Spleen (tissue), 11 donors: Measurements from ENCODE around the gene GPR137C. TPM values are rescaled to one million over a fixed set of nuclear protein-coding genes. Genes with fewer than 3 reads are reported as not detected.

Experiments
- DNase-seq: peaks from one replicate; pipeline ENCODE4 v3.0.0-alpha.2; 2020
- H3K27ac ChIP-seq, 8 donors: fragments of 200-600 bp; sonication (generic) in 7 of 8; 1 replicate in 4 of 8; 2 replicates in 4 of 8; pipeline versions ENCODE4 v1.5.0 to v1.8.0; 2016 to 2021; ENCODE audit warnings: inconsistent platforms in 4 of 8, mild to moderate bottlenecking in 4 of 8, moderate library complexity in 1 of 8
- H3K27me3 ChIP-seq, 7 donors: fragments of 200-600 bp; sonication (generic) in 6 of 7; replicated peaks in 1 of 7; 1 replicate in 4 of 7; 2 replicates in 3 of 7; pipeline versions ENCODE4 v1.5.0 to v1.8.0; 2016 to 2021; ENCODE audit warnings: inconsistent platforms in 3 of 7, mild to moderate bottlenecking in 1 of 7
- H3K36me3 ChIP-seq, 6 donors: fragments of 200-600 bp; sonication (generic) in 5 of 6; 1 replicate in 4 of 6; 2 replicates in 2 of 6; pipeline versions ENCODE4 v1.5.0 to v1.8.0; 2016 to 2021; ENCODE audit warnings: inconsistent platforms in 2 of 6
- H3K4me1 ChIP-seq, 6 donors: fragments of 200-600 bp; sonication (generic) in 5 of 6; 1 replicate in 3 of 6; 2 replicates in 3 of 6; pipeline versions ENCODE4 v1.5.0 to v1.8.0; 2016 to 2021; ENCODE audit warnings: inconsistent platforms in 3 of 6
- H3K4me3 ChIP-seq, 8 donors: fragments of 200-600 bp; sonication (generic) in 7 of 8; 1 replicate in 4 of 8; 2 replicates in 4 of 8; pipeline versions ENCODE4 v1.5.0 to v1.8.0; 2016 to 2021; ENCODE audit warnings: inconsistent platforms in 4 of 8, mild to moderate bottlenecking in 4 of 8, moderate library complexity in 2 of 8
- H3K9me3 ChIP-seq, 8 donors: fragments of 200-600 bp; sonication (generic) in 7 of 8; 1 replicate in 4 of 8; 2 replicates in 4 of 8; pipeline versions ENCODE4 v1.5.0 to v1.8.0; 2016 to 2021; ENCODE audit warnings: inconsistent platforms in 4 of 8
- CTCF ChIP-seq, 11 experiments: fragments of 200-600 bp in 7 of 11; fragments of 450-650 bp in 4 of 11; sonication (generic) in 4 of 11; IDR thresholded peaks in 8 of 11; conservative IDR thresholded peaks in 3 of 11; 1 replicate in 7 of 11; 2 replicates in 4 of 11; pipeline versions ENCODE4 v1.4.0 to v1.8.0; 2016 to 2021; ENCODE audit warnings: antibody characterized with exemption in 11 of 11, inconsistent platforms in 4 of 11, mild to moderate bottlenecking in 1 of 11
- POLR2A ChIP-seq, 3 donors: fragments of 450-650 bp; IDR thresholded peaks; one replicate each; pipeline ENCODE4 v1.5.1; 2017; ENCODE audit warnings: antibody characterized with exemption in 3 of 3, mild to moderate bottlenecking in 1 of 3
- POLR2AphosphoS5 ChIP-seq, 3 donors: sonication (generic); formaldehyde crosslinking; IDR thresholded peaks; one replicate each; pipeline ENCODE4 v1.5.1; 2017; ENCODE audit warnings: antibody characterized with exemption in 3 of 3
- WGBS, 5 donors: extraction: QIAGEN DNeasy Blood & Tissue Kit in 3 of 5; methylation state at CpG; one replicate each; pipeline versions ENCODE4 v1.1.5 to v1.1.7; 2013 to 2018; 5-methylcytosine and 5-hydroxymethylcytosine counted together
- intact Hi-C: fragments of 100-400 bp; cut with DNase I; formaldehyde crosslinking; loops from one replicate; pipeline ENCODE4 v1.15.0; 2023; ENCODE audit warnings: low total_unique reads
- polyA plus RNA-seq, 3 donors: library from polyadenylated mRNA; stranded (reverse); fragments of 200-250 nt; gene quantifications; one replicate each; pipeline ENCODE4 v1.2.1, GENCODE V29; 2013
- total RNA-seq, 7 donors: library from RNA; depleted of rRNA in 3 of 7; stranded (reverse); fragments of >200 nt in 3 of 7; fragmentation: NEBNext Ultra II Directional in 4 of 7; extraction: Animal tissue kit (Norgen Biotek cat#: 25700) in 4 of 7; gene quantifications; one replicate each; pipeline versions ENCODE4 v1.1.0 to v1.2.1, GENCODE V29; 2016 to 2021
- donor health status: healthy with polysubstance abuse.
- donor health status: DM: no; HTN: no; CAD: no; lungs with moderate emphysema.
- donor health status: DM: no; HTN: no; CAD: no.
- donor health status: Bipolar disorder and iron deficiency.
- donor health status: healthy.
- donor health status: DM: no; HTN: no; CAD: no.
- donor health status: DM: yes; HTN: yes; CAD: no.

Gene GPR137C
- total and polyA plus RNA-seq, 10 donors: 0.52 to 2.1 (median 1.1) TPM

- Histone ChIP-seq H3K27me3 (no peaks in the 10 kb centered on the region), H3K4me1 (no peaks in the 10 kb centered on the region), H3K27ac (no peak overlapping the region), H3K9me3 (peaks cover 0 to 23% (median 15%) of the 10 kb centered on the region in 8 donors), H3K4me3 (no peak overlapping the region), H3K36me3 (no peaks in the 10 kb centered on the region)
- TF ChIP-seq CTCF (IDR thresholded peaks at IDR 0.05 in 8 of 11, conservative IDR thresholded peaks at IDR 0.05 in 3 of 11): no peak
- no peak for TF ChIP-seq POLR2A (IDR thresholded peaks at IDR 0.05)
- no peak for TF ChIP-seq POLR2AphosphoS5 (IDR thresholded peaks at IDR 0.05)
- intact Hi-C loops: no loop called here
- WGBS, 5 donors: 29 to 65% (median 51%) methylated on average over 1 of the region's 1 CpG
- no peak for DNase-seq
These were observed 49.5 kb downstream of the GPR137C start for GRCh38 chr14:52602131-52602530.

GRCh38 chr14:52607061-52607460 lies 54.4 kb downstream of the GPR137C start:
- WGBS, 5 donors: 79 to 97% (median 89%) methylated on average over 1 of the region's 1 CpG
- no peak for DNase-seq
- no peak overlapping the region for H3K27ac ChIP-seq

DNA sequence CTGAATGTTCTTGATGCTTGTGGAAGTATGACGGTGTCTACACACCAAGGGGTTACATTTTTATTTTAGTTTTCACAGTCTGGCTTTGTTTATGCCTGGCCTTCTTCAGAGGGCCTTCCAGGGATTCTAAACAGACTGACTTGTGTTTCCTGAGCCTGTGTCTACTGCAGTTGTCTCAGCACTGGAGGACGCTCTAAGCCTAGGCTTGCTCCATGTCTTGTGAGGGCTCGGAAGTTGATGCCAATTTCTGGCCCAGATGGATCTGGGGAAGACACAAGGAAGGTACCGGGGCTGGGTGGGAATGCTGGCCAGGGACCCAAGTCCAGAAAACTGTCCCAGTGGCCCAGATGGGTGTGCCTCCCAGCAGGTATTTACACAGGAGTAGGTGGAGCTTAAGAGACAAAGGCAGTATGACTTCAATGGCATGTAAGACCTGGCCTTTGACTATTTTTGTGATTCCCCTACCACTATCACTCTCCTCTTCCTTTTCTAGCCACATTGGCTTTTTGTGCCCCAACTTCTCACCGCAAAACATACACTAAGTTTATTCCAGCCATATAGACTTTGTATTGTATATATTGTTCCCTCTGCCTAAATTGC lies 56.9 kb downstream of the GPR137C start:
- no peaks in the 10 kb centered on the region for H3K4me1 ChIP-seq
- peaks cover 0 to 3% (median 0%) of the 10 kb centered on the region in 6 donors for H3K36me3 ChIP-seq
- TF ChIP-seq POLR2A (IDR thresholded peaks at IDR 0.05): no peak
- no peak overlapping the region for H3K27ac ChIP-seq
- DNase-seq: no peak
- H3K4me3 ChIP-seq: no peak overlapping the region
- intact Hi-C loops: no loop called here
- peaks cover 0 to 10% (median 7%) of the 10 kb centered on the region in 8 donors for H3K9me3 ChIP-seq
- 94 to 98% (median 96%) methylated on average over 5 of the region's 5 CpGs for WGBS, 5 donors
- no peaks in the 10 kb centered on the region for H3K27me3 ChIP-seq

More at GRCh38 chr14:52607061-52607460, 54.4 kb downstream of the GPR137C start:
- H3K4me1 ChIP-seq: no peaks in the 10 kb centered on the region
- TF ChIP-seq POLR2A (IDR thresholded peaks at IDR 0.05): no peak
- no peak for TF ChIP-seq CTCF (IDR thresholded peaks at IDR 0.05 in 8 of 11, conservative IDR thresholded peaks at IDR 0.05 in 3 of 11)
- no peak for TF ChIP-seq POLR2AphosphoS5 (IDR thresholded peaks at IDR 0.05)
- H3K27me3 ChIP-seq: no peaks in the 10 kb centered on the region
- no peak overlapping the region for H3K4me3 ChIP-seq
- peaks cover 0 to 23% (median 15%) of the 10 kb centered on the region in 8 donors for H3K9me3 ChIP-seq
- intact Hi-C loops: no loop called here
- H3K36me3 ChIP-seq: no peaks in the 10 kb centered on the region

DNA sequence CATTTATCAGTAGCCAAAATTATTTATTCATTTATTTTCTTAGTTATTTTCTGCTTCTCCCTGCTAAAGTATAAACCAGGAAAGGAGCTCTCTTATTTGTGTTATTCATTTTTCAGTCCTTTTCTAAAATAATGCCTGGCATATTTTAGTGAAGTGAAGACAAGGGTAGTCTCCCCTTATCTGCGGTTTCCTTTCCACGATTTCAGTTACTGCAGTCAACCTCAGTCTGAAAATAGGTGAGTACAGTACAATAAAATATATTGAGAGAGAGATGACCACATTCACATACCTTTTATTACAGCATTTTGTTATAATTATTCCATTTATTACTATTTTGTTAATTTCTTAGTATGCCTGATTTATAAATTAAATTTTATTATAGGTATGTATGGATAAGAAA lies 57.6 kb downstream of the GPR137C start:
- intact Hi-C loops: no loop called here
- H3K27ac ChIP-seq: no peak overlapping the region

More for the DNA sequence above, 57.6 kb downstream of the GPR137C start:
- Histone ChIP-seq H3K4me1 (no peaks in the 10 kb centered on the region), H3K36me3 (peaks cover 0 to 3% (median 0%) of the 10 kb centered on the region in 6 donors), H3K27me3 (no peaks in the 10 kb centered on the region), H3K9me3 (peaks cover 0 to 4% (median under 1%) of the 10 kb centered on the region in 8 donors), H3K4me3 (no peak overlapping the region)
- WGBS, 5 donors: 93 to 99% (median 96%) methylated on average over 2 of the region's 2 CpGs
- DNase-seq: no peak
- no peak for TF ChIP-seq CTCF (IDR thresholded peaks at IDR 0.05 in 8 of 11, conservative IDR thresholded peaks at IDR 0.05 in 3 of 11)
- TF ChIP-seq POLR2A (IDR thresholded peaks at IDR 0.05): no peak
- TF ChIP-seq POLR2AphosphoS5 (IDR thresholded peaks at IDR 0.05): no peak
